ENCODE results near the gene MFSD6L.

MFSD6L gene

GRCh38 chr17:8793649-8794048 lies 5.5 kb downstream of the MFSD6L start:
- in situ Hi-C loops (cut with HindIII; ENCODE audit: low sequenced_read_pairs) = loop anchor here (5.0 kb wide), 1 partner anchor 96 kb away; no protein-coding TSS in a partner anchor
- H3K4me3 ChIP-seq (ENCODE audit: low read depth, low read length) = no peak overlapping the region
- no peak for TF ChIP-seq CTCF (IDR thresholded peaks at IDR 0.05; ENCODE audit: low read depth, low read length, missing control alignments)
- no peak for DNase-seq (ENCODE audit: low read depth)

- no peak for DNase-seq (ENCODE audit: low read depth)
- no peak for TF ChIP-seq CTCF (IDR thresholded peaks at IDR 0.05; ENCODE audit: low read depth, low read length, missing control alignments)
- in situ Hi-C loops (cut with HindIII; ENCODE audit: low sequenced_read_pairs) = loop anchor here (5.0 kb wide), 1 partner anchor 95 kb away; no protein-coding TSS in a partner anchor
- no peak overlapping the region for H3K4me3 ChIP-seq (ENCODE audit: low read depth, low read length)
These were observed 6.5 kb downstream of the MFSD6L start for GRCh38 chr17:8792646-8793045.

- in situ Hi-C loops (cut with HindIII; ENCODE audit: low sequenced_read_pairs) = loop anchor here (5.0 kb wide), 1 partner anchor 95 kb away; no protein-coding TSS in a partner anchor
- DNase-seq (ENCODE audit: low read depth) = peak; percentile 13
- TF ChIP-seq CTCF (IDR thresholded peaks at IDR 0.05; ENCODE audit: low read depth, low read length, missing control alignments) = no peak
- H3K4me3 ChIP-seq (ENCODE audit: low read depth, low read length) = no peak overlapping the region
These were observed 7.3 kb downstream of the MFSD6L start for GRCh38 chr17:8791910-8792270.

- DNase-seq (ENCODE audit: low read depth) = no peak
- TF ChIP-seq CTCF (IDR thresholded peaks at IDR 0.05; ENCODE audit: low read depth, low read length, missing control alignments) = no peak
- H3K4me3 ChIP-seq (ENCODE audit: low read depth, low read length) = no peak overlapping the region
- in situ Hi-C loops (cut with HindIII; ENCODE audit: low sequenced_read_pairs) = loop anchor here (5.0 kb wide), 1 partner anchor 94 kb away; no protein-coding TSS in a partner anchor
These were observed 7.8 kb downstream of the MFSD6L start for GRCh38 chr17:8791248-8791909.

GRCh38 chr17:8789743-8790142 lies 9.4 kb downstream of the MFSD6L start:
- in situ Hi-C loops (cut with HindIII; ENCODE audit: low sequenced_read_pairs) = loop anchor here (5.0 kb wide), 1 partner anchor 92 kb away; no protein-coding TSS in a partner anchor
- no peak for DNase-seq (ENCODE audit: low read depth)
- TF ChIP-seq CTCF (IDR thresholded peaks at IDR 0.05; ENCODE audit: low read depth, low read length, missing control alignments) = no peak

GRCh38 chr17:8788998-8789397 lies 10.2 kb downstream of the MFSD6L start:
- no peak overlapping the region for H3K4me3 ChIP-seq (ENCODE audit: low read depth, low read length)
- TF ChIP-seq CTCF (IDR thresholded peaks at IDR 0.05; ENCODE audit: low read depth, low read length, missing control alignments) = no peak
- in situ Hi-C loops (cut with HindIII; ENCODE audit: low sequenced_read_pairs) = no loop called here
- DNase-seq (ENCODE audit: low read depth) = no peak

More at GRCh38 chr17:8789743-8790142, 9.4 kb downstream of the MFSD6L start:
- no peak overlapping the region for H3K4me3 ChIP-seq (ENCODE audit: low read depth, low read length)

All from astrocyte of the cerebellum (primary cell).